GM21447 (cell line): ENCODE results near the gene VPS52.

Experiments
- ATAC-seq: cut with Tn5 transposase; IDR thresholded peaks from one replicate; pipeline ENCODE4 v1.9.1; 2021; ENCODE audit not compliant: unreplicated experiment

Gene VPS52

GRCh38 chr6:33212857-33213165 is 58.9 kb downstream of the VPS52 start:
- ATAC-seq, result no peak

GRCh38 chr6:33211666-33212422 is 59.8 kb downstream of the VPS52 start:
- no peak for ATAC-seq

- ATAC-seq, result no peak
Measured at GRCh38 chr6:33211136-33211535, 60.5 kb downstream of the VPS52 start.

- no peak for ATAC-seq
Measured at GRCh38 chr6:33209856-33210255, 61.8 kb downstream of the VPS52 start.

- peak; percentile 34 for ATAC-seq
Measured at GRCh38 chr6:33208091-33208967, 63.3 kb downstream of the VPS52 start, which contains the start of gene RING1. RING1 (plus strand) TSS chr6:33208500; CDS start chr6:33208823, 323 bp downstream.

- no peak for ATAC-seq
Measured at GRCh38 chr6:33207552-33208090, 64.1 kb downstream of the VPS52 start.

- no peak for ATAC-seq
Measured at GRCh38 chr6:33206864-33207551, 64.7 kb downstream of the VPS52 start.

GRCh38 chr6:33206027-33206863 is 65.4 kb downstream of the VPS52 start:
- no peak for ATAC-seq

- ATAC-seq, result no peak
Measured at GRCh38 chr6:33205191-33206026, 66.3 kb downstream of the VPS52 start.

GRCh38 chr6:33204415-33205190 is 67.1 kb downstream of the VPS52 start, which contains the start of gene HSD17B8:
HSD17B8 (plus strand) TSS chr6:33204655; CDS start chr6:33204669, 14 bp downstream.
- peak; percentile 45 for ATAC-seq

GRCh38 chr6:33204165-33204414 is 67.6 kb downstream of the VPS52 start:
- ATAC-seq, result no peak

- ATAC-seq, result no peak
Measured at GRCh38 chr6:33203443-33204164, 68.1 kb downstream of the VPS52 start.

GRCh38 chr6:33202799-33203198 is 68.9 kb downstream of the VPS52 start:
- no peak for ATAC-seq

GRCh38 chr6:33201935-33202334 is 69.7 kb downstream of the VPS52 start:
- no peak for ATAC-seq

GRCh38 chr6:33201147-33201545 is 70.5 kb downstream of the VPS52 start:
- ATAC-seq, result no peak
